Tibial artery (tissue), 4 donors: ENCODE measurements around the gene C1QTNF12.

Experiments
- DNase-seq, 2 donors: peaks; one replicate each; pipeline ENCODE4 v3.0.0-alpha.2; 2019
- H3K27ac ChIP-seq, 2 donors: fragments of 200-600 bp; sonication (generic) in 1 of 2; 1 replicate in 1 of 2; 2 replicates in 1 of 2; pipeline ENCODE4 v1.5.1; 2018 to 2019; ENCODE audit warnings: mild to moderate bottlenecking in 1 of 2
- H3K27me3 ChIP-seq, 2 donors: fragments of 200-600 bp; sonication (generic) in 1 of 2; one replicate each; pipeline versions ENCODE4 v1.5.1 to v1.6.0; 2016 to 2019
- H3K36me3 ChIP-seq, 3 donors: fragments of 200-600 bp; sonication (generic) in 2 of 3; one replicate each; pipeline ENCODE4 v1.5.1; 2016 to 2019; ENCODE audit warnings: mild to moderate bottlenecking in 2 of 3
- H3K4me1 ChIP-seq, 4 donors: fragments of 200-600 bp; sonication (generic) in 2 of 4; 1 replicate in 3 of 4; 2 replicates in 1 of 4; pipeline ENCODE4 v1.5.1; 2016 to 2019
- H3K4me3 ChIP-seq, 2 donors: fragments of 200-600 bp; sonication (generic) in 1 of 2; 1 replicate in 1 of 2; 2 replicates in 1 of 2; pipeline ENCODE4 v1.5.1; 2018 to 2019; ENCODE audit warnings: mild to moderate bottlenecking in 2 of 2
- H3K9me3 ChIP-seq, 3 donors: fragments of 200-600 bp; sonication (generic) in 1 of 3; one replicate each; pipeline ENCODE4 v1.5.1; 2016 to 2019
- CTCF ChIP-seq, 2 experiments: fragments of 200-600 bp in 1 of 2; fragments of 450-650 bp in 1 of 2; IDR thresholded peaks; one replicate each; pipeline ENCODE4 v1.5.1; 2017 to 2019; ENCODE audit warnings: antibody characterized with exemption in 2 of 2, mild to moderate bottlenecking in 1 of 2, moderate library complexity in 1 of 2
- intact Hi-C: fragments of 100-400 bp; cut with DNase I; formaldehyde crosslinking; loops from one replicate; pipeline ENCODE4 v1.15.0; 2023; ENCODE audit warnings: low total_unique reads

Gene C1QTNF12

GRCh38 chr1:1244192-1244811, 2.2 kb downstream of the C1QTNF12 start:
- no peak for TF ChIP-seq CTCF (IDR thresholded peaks at IDR 0.05)
- Histone ChIP-seq H3K4me1 (peaks cover 0 to 24% (median 5%) of the 10 kb centered on the region in 4 donors), H3K27ac (no peak overlapping the region), H3K4me3 (no peak overlapping the region), H3K27me3 (peaks cover 0 to 56% of the 10 kb centered on the region in 2 donors), H3K36me3 (peaks cover 0 to 12% (median 5%) of the 10 kb centered on the region in 3 donors), H3K9me3 (no peaks in the 10 kb centered on the region)
- intact Hi-C loops = no loop called here
- no peak for DNase-seq

GRCh38 chr1:1243807-1244191, 2.7 kb downstream of the C1QTNF12 start:
- Histone ChIP-seq H3K27me3 (peaks cover 0 to 61% of the 10 kb centered on the region in 2 donors), H3K36me3 (peaks cover 0 to 12% (median 5%) of the 10 kb centered on the region in 3 donors), H3K27ac (no peak overlapping the region), H3K4me3 (no peak overlapping the region), H3K4me1 (peaks cover 0 to 27% (median 5%) of the 10 kb centered on the region in 4 donors), H3K9me3 (no peaks in the 10 kb centered on the region)
- no peak for DNase-seq
- intact Hi-C loops = no loop called here
- TF ChIP-seq CTCF (IDR thresholded peaks at IDR 0.05) = no peak

GRCh38 chr1:1243266-1243660, 3.3 kb downstream of the C1QTNF12 start:
- peaks cover 0 to 63% of the 10 kb centered on the region in 2 donors for H3K27me3 ChIP-seq
- no peak overlapping the region for H3K4me3 ChIP-seq
- DNase-seq = no peak
- no peaks in the 10 kb centered on the region for H3K9me3 ChIP-seq
- H3K27ac ChIP-seq = no peak overlapping the region
- no peak for TF ChIP-seq CTCF (IDR thresholded peaks at IDR 0.05)
- H3K4me1 ChIP-seq = peaks cover 0 to 33% (median 5%) of the 10 kb centered on the region in 4 donors
- intact Hi-C loops = no loop called here
- H3K36me3 ChIP-seq = peaks cover 0 to 12% (median 5%) of the 10 kb centered on the region in 3 donors

- Histone ChIP-seq H3K4me1 (peaks cover 0 to 38% (median 5%) of the 10 kb centered on the region in 4 donors), H3K27ac (no peak overlapping the region), H3K36me3 (peaks cover 0 to 12% (median 5%) of the 10 kb centered on the region in 3 donors), H3K27me3 (peaks cover 0 to 63% of the 10 kb centered on the region in 2 donors), H3K4me3 (no peak overlapping the region), H3K9me3 (no peaks in the 10 kb centered on the region)
- TF ChIP-seq CTCF (IDR thresholded peaks at IDR 0.05) = no peak
- no peak for DNase-seq
- intact Hi-C loops = no loop called here
These were observed 3.9 kb downstream of the C1QTNF12 start for GRCh38 chr1:1242461-1243265.

- H3K4me3 ChIP-seq = no peak overlapping the region
- TF ChIP-seq CTCF (IDR thresholded peaks at IDR 0.05) = no peak
- DNase-seq = no peak
- no peaks in the 10 kb centered on the region for H3K9me3 ChIP-seq
- peaks cover 0 to 35% (median 4%) of the 10 kb centered on the region in 4 donors for H3K4me1 ChIP-seq
- H3K27me3 ChIP-seq = peaks cover 0 to 62% of the 10 kb centered on the region in 2 donors
- H3K27ac ChIP-seq = no peak overlapping the region
- intact Hi-C loops = no loop called here
- H3K36me3 ChIP-seq = peaks cover 0 to 12% (median 5%) of the 10 kb centered on the region in 3 donors
These were observed 4.8 kb downstream of the C1QTNF12 start for GRCh38 chr1:1241588-1242219.
